Measurements from ENCODE around the gene NCLN. TPM values are rescaled to one million over a fixed set of nuclear protein-coding genes. Genes with fewer than 3 reads are reported as not detected.
A peak's percentile ranks its signal among the peaks of the same experiment; 100 is the strongest.

Gene NCLN, protein sequence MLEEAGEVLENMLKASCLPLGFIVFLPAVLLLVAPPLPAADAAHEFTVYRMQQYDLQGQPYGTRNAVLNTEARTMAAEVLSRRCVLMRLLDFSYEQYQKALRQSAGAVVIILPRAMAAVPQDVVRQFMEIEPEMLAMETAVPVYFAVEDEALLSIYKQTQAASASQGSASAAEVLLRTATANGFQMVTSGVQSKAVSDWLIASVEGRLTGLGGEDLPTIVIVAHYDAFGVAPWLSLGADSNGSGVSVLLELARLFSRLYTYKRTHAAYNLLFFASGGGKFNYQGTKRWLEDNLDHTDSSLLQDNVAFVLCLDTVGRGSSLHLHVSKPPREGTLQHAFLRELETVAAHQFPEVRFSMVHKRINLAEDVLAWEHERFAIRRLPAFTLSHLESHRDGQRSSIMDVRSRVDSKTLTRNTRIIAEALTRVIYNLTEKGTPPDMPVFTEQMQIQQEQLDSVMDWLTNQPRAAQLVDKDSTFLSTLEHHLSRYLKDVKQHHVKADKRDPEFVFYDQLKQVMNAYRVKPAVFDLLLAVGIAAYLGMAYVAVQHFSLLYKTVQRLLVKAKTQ
- total RNA-seq: 26.2 and 31.2 TPM in 2 replicates

DNA sequence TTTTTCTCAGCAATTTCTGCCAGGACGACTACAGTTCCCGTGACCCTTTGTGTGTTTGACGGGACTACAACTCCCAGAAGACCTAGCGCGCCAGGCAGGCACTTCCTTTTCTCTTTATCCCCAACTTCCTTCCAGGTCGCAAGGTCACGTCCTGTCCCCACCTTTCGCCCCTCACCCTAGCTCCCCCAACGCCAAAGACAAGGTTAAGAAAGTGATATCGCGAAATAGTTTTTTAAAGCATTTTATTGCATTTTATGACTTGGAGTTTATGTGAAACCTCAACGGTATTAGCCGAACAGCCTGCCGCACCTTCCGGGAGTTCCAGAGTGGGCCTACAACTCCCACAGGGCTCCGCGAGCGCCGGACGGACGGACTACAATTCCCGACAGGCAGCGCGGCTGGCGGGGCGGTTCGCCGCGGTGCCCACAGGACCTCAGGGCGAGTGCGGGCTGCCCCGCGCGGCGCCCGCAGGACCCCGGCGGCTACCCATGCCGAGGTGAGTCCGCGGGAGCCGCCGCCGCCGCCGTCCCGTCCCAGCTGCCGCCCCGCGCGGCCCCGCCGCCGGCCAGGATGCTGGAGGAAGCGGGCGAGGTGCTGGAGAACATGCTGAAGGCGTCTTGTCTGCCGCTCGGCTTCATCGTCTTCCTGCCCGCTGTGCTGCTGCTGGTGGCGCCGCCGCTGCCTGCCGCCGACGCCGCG, at the start of gene NCLN:
NCLN (plus strand) TSS at position 470 of the 699 bp plus-strand sequence; CDS start at position 571, 101 bp downstream.
- peak; percentile 96 to 97 for DNase-seq (ENCODE audit: low read depth in 2 of 2)

DNA sequence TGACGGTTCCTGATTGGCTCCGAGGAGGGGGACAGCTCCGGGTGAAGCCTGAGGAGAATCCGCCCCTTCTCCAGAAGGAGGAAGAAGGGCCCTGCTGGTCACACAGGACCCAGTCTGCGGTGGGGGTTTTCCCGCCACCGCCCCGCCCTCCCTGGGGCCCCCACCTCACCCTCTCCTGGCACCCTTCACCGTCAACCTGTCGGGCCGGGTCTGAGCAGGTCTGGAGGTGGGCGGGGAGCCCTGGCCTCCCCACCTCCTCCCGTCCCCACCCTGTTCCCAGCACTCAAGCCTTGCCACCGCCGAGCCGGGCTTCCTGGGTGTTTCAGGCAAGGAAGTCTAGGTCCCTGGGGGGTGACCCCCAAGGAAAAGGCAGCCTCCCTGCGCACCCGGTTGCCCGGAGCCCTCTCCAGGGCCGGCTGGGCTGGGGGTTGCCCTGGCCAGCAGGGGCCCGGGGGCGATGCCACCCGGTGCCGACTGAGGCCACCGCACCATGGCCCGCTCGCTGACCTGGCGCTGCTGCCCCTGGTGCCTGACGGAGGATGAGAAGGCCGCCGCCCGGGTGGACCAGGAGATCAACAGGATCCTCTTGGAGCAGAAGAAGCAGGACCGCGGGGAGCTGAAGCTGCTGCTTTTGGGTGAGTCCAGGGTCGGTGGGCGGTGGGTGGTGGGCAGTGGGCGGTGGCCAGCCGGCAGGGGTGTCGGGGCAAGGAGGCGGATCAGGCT, 49.6 kb upstream of the NCLN start, which contains the start of gene GNA15:
GNA15 (plus strand) TSS at position 73 of the 723 bp plus-strand sequence; CDS start at position 491, 418 bp downstream.
- no peak for DNase-seq (ENCODE audit: low read depth in 2 of 2)

DNA sequence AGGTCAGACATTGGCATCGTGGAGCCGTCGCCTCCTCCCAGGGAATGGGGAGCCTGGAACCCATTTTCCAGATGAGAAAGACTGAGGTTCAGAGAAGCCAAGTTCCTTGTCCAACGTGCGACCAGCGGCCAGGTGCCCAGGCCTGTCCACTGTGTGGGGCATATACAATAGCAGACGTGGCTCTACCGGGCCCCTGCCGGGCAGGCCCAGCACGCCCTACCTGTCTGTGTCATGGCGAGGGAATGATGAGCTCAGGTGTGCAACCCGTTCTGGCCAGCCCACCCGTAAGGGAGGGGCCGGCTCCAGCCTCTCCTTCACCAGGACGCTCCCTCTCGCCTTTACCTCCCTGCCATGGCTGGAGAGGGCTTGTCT, 49.1 kb upstream of the NCLN start:
- no peak for DNase-seq (ENCODE audit: low read depth in 2 of 2)

DNA sequence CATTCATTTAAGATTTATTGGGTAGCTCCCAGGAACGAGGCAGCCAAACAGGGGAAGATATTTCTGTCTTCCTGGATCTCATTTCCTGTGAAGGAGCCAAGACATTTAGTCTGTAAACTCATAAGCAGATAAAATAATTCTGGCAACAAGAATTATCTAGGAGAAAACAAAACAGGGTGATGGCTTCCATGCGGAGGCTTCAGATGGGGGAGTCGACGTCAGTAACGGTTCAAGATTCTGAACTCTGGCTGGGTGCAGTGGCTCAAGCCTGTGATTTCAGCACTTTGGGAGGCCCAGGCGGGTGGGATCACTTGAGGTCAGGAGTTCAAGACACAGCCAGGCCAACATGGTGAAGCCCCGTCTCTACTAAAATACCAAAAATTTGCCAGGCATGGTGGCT, 48.6 kb upstream of the NCLN start:
- DNase-seq (ENCODE audit: low read depth in 2 of 2): peak in 1 of 2 donors; percentile 16

DNA sequence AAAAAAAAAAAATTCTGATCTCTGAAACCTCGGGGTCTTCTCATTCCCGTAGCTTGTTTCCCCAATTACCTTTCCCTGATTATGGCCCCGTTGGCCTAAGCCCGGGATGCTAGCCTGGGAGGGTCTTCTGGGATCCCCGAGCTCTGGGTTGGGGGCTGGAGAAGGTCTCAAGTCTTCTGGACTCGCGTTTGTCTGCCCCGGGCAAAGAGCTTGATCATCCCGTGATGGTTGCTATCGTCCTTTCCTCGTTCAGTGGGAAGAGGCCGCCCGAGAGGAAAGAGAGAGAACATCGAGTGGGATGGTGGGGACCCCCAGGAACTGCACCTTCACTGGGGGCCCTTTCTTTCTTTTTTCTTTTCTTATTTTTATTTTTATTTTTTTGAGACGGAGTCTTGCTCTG, 47.5 kb upstream of the NCLN start:
- no peak for DNase-seq (ENCODE audit: low read depth in 2 of 2)

DNA sequence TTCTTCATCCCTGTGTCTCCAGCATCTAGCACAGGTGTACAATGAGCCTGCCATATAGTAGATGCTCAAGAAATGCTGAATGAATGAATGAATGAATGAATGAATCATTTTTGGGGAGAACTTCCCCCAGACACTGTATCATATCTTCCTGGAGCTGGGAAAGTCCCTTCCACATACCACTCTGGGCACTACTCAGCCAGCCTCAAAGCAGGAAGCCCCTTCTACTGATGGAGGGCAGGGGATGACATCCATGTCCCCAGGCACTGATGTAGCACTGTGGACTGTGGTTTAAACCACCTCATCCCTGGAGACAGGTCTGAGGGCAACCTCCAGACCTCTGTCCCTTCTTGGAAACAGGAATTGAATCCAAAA, 45.1 kb upstream of the NCLN start:
- DNase-seq (ENCODE audit: low read depth in 2 of 2): no peak

DNA sequence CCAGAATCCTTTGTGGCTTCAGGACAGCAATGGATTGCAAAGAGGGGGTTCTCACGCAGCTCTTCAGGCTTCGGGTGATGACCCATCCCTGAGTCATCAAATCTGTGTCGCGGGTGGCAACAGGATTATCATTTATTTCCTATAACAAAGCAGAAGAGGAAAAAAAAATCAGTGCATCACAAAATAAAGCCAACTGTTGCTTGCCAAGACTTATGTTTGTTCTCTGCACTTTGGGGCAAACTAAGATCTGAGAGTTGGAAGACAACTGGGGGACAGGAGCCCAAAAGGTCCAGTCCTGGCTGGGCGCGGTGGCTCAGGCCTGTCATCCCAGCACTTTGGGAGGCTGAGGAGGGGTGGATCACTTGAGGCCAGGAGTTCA, 43.4 kb upstream of the NCLN start:
- DNase-seq (ENCODE audit: low read depth in 2 of 2): peak; percentile 90 to 94

DNA sequence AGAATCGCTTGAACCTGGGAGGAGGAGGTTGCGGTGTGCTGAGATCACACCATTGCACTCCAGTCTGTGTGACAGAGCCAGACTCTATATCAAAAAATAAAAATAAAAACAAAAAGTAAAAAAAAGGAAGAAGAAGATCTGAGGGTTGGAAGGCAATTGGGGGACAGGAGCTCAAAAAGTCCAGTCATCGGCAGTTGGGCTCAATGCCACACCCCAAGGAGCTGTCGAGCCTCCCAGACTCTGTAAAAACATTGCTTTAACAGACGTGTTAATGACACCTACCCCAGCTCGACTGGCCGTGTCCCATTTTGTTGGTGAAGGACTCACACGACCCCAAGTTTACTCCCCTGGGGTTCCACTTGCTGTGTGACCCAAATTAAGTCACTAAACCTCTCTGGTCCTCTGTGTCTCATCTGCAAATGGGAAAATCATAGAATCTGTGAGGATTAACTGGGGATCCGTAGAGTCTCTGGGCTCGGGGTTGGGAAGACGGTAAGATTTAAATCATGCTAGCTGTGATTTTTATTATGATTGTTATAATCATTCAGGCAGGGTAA, 42.9 kb upstream of the NCLN start:
- DNase-seq (ENCODE audit: low read depth in 2 of 2): no peak

DNA sequence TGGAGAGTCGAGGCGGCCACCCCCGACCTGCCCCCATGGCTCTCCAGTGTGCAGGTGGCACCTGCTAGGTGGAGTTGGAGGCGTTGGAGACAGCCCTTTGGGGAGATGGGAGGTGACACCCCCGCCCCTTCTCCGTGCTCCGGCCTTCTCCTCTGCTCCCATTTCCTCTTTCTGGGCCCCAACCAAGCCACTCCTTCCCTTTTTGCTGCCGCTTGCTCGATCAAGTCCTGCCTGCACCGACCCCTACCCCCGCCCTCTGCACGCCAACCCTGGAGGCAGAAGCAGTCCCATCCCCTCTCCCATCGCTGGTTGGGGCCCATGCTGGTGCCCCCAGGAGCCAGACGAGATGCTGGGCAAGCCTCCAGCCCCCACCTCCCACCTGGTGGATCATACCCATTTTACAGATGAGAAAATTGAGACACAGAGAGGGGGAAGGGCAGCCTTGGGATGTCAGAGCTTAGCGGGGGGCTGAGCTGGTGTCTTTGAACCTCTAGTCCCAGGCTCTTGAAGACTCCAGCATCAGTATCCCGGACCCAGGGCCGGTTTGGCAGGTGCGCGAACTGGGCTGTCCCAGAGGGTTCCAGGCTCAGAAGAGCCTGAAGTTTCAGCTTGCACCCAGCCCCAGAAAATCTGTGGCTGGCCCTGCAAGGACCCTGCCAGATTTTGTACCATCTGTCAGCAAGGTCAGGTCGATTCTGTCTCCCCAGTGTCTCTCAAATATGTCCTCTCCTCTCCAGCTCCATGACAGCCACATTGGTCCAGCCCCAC, 39.6 kb upstream of the NCLN start:
- no peak for DNase-seq (ENCODE audit: low read depth in 2 of 2)

DNA sequence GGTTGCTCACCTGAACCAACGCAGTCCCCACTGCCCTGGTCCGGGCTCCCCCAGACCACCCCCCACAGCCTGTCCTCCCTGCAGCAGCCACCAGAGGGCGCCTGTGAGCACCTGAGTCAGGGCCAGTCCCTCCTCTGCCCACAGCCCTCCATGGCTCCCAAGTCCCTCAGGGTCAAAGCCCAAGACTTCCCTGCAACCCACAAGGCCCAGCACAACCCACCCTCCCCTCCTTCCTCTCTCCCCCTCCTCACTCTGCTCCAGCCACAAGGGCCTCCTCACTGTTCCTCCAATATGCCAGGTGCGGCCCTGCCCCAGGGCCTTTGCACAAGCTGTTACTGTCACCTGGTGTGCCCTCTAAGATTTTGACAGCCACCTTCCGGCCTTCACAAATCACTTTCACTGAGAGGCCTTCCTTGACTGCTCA, 39.0 kb upstream of the NCLN start:
- peak in 1 of 2 donors; percentile 47 for DNase-seq (ENCODE audit: low read depth in 2 of 2)

DNA sequence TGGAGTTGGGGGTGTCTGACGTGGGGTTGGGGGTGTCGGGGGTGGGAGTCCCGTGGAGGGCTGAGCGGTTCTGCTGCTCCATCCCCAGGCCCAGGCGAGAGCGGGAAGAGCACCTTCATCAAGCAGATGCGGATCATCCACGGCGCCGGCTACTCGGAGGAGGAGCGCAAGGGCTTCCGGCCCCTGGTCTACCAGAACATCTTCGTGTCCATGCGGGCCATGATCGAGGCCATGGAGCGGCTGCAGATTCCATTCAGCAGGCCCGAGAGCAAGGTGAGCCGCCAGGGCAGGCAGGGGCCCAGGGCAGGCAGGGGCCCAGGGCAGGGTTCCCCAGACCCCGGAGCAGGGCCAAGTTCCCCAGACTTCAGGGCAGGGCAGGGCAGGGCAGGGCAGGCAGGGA, 37.2 kb upstream of the NCLN start:
- DNase-seq (ENCODE audit: low read depth in 2 of 2): no peak

DNA sequence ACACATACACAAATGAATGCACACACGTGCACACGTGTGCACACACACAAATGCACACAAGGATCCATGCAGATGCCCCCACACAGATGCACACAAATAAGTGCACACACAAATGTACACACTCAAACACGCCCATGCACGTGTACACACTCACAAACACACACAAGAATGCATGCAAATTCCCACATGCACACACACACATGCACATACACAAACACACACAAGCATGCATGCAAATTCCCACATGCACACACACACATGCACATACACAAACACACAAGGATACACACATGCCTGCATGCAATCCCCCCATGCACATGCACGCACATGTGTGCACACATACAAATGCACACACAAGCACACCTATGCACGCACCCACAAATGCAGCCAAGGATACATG, 36.6 kb upstream of the NCLN start:
- no peak for DNase-seq (ENCODE audit: low read depth in 2 of 2)

DNA sequence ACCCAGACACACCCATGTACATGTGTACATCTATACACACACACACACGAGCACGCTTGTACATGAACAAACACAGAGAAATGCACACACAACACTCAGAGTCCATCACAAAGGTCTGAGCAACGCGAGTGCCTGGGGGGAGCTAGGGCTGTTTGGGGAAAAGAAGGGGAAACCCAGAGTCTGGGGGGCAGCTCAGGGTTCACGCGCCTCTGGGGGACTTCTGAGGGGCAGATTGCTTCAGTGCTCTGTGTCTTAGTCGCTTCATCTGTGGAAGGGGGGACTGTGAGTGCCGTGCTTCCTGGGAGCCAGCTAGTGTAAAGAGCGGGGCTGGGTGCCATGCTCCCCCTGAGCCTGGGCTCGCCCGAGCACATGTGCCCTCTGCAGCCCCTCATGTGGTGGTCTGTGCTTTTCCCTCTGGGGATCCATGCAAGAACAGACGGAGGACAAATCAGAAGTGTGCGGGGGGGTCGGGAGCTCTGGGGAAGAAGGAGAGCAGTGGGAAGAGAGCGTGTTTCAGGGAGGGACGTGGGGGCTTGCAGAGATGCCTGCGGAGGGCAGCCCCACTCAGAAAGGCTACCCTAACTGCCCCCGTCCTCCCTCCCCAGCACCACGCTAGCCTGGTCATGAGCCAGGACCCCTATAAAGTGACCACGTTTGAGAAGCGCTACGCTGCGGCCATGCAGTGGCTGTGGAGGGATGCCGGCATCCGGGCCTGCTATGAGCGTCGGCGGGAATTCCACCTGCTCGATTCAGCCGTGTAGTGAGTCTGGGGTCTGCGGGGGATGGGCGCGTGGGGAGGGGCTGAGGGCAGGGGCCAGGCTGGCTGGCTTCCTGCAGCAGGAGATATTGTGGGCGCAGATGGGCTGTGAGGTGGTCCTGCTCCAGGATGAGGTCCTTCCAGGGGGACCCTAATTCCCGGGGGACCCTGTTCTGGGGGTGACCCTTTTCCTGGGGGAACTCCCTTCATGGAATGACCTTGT, 35.9 kb upstream of the NCLN start:
- DNase-seq (ENCODE audit: low read depth in 2 of 2): no peak

DNA sequence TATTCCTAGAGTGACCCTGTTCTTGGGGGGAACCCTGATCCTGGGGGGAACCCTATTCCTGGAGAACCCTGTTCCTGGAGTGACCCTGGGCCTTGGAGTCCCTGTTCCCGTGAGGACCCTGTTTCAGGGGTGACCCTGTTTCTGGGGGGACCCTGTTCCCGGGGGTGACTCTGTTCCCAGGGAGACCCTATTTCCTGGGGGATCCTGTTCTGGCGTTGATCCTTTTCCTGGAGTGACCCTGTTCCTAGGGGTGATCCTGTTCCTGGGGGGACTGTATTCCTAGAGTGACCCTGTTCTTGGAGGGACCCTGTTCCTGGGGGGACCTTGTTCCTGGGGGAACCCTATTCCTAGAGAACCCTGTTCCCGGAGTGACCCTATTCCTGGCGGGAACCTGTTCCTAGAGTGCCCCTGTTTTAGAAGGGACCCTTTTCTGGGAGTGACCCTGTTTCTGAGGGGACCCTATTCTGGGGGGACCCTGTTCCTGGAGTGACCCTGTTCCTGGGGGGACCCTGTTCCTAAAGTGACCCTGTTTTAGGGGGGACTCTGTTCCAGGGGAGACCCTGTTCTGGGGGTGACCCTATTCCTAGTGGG, 34.9 kb upstream of the NCLN start:
- no peak for DNase-seq (ENCODE audit: low read depth in 2 of 2)

DNA sequence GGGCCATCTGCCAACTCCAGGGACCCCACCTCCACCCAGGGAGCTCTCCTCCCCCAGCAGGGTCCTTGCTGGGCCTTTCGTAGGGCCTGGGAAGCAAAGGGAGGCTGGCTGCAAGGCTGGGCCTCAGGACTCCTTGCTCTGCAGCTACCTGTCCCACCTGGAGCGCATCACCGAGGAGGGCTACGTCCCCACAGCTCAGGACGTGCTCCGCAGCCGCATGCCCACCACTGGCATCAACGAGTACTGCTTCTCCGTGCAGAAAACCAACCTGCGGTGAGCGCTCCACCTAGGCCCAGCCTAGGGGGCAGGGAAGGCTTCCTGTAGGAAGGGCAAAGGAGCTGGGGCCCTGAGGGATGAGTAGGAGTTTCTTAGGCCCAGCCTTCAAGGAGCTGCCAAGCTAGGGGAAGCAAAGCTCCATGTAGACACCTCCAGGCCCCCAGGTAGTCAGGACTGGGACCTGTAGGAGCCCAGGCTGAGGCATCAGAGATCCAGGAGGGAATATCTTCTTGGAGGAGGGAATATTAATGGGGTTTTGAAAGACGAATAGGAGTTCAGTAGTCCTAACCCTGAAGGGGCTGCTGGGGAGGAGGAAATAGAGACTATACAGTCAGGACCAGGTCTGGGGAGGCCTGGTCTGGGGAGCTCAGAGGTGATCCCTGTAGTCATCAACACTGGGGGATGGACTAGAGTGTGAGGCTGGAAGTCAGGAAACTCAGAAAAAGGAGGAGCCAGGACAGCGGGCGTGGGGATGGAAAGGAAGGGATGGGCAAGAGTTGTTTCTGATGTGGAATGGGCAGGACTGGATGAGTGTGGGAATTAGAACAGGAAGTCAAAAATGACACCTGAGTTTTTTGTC, 33.9 kb upstream of the NCLN start:
- DNase-seq (ENCODE audit: low read depth in 2 of 2): peak; percentile 46 to 70

DNA sequence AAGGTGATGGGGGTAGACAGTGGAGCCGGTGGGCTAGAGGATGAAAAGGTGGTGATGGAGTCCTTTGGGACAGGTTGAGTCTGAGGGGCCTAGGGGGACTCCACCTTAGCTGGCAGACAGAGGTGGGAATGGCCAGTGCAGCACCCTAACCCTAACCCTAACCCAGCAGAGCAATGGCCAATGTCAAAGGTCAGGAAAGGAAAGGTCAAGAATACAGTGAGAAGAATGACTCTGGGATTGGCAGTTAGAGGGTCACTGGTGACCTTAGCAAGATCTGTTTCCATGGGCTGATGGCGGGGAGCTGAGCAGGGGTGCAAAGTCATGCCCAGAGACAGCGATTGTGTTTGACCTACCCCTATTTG, 33.3 kb upstream of the NCLN start:
- DNase-seq (ENCODE audit: low read depth in 2 of 2): no peak

DNA sequence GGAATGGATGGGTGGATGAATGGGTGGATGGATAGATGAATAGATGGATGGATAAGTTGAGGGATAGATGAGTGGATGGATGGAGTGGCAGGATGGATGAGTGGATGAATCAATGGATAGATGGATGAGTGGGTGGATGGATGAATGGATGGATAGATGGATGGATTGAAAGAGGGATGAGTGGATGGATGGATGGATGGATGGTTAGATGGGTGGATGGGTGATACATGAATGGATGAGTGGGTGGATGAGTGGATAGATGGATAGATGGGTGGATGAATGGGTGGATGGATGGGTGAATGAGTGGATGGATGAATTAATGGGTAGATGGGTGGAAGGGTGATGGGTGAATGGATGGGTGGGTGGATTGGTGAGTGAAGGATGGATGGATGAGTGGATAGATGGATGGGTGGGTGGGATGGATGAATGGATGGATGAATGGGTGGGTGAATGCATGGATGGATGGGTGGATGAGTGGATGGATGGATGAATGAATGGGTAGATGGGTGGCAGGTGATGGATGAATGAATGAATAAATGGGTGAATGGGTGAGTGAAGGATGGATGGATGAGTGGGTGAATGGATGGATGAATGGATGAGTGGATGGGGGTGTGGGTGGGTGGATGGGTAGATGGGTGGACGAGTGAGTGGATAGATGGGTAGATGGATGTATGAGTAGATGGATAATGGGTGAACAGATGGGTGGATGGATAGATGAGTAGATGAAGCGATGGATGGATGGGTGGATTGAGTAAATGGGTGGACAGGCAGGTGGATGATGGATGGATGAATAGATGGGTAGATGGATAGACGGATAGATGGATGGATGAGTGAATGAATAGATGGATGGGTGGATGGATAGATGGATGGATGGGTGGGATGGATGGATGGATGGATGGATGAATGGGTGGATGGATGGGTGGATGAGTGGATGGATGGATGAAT, 32.2 kb upstream of the NCLN start:
- no peak for DNase-seq (ENCODE audit: low read depth in 2 of 2)
